Muscle layer of duodenum (tissue), 2 donors: Measurements from ENCODE around the gene TANC1.
A peak's percentile ranks its signal among the peaks of the same experiment; 100 is the strongest.
"Not testable (repeated sequence)": the region's sequence is repeated elsewhere in the genome, so short reads cannot be mapped to it uniquely, and the experiment has no call there.

Experiments
- H3K27ac ChIP-seq: one replicate; pipeline ENCODE4 v1.7.0; 2013; ENCODE audit warnings: mild to moderate bottlenecking, low read length
- H3K27me3 ChIP-seq: one replicate; pipeline ENCODE4 v1.7.0; 2013; ENCODE audit warnings: low read depth, mild to moderate bottlenecking, control low read depth, low read length
- H3K36me3 ChIP-seq, 2 donors: one replicate each; pipeline ENCODE4 v1.7.0; 2013; ENCODE audit warnings: low read length in 2 of 2, control low read depth in 1 of 2, mild to moderate bottlenecking in 1 of 2; ENCODE audit not compliant: insufficient read depth in 2 of 2, control insufficient read depth in 1 of 2
- H3K4me1 ChIP-seq, 2 donors: one replicate each; pipeline ENCODE4 v1.7.0; 2013; ENCODE audit warnings: low read length in 2 of 2, mild to moderate bottlenecking in 2 of 2, control low read depth in 1 of 2, moderate library complexity in 1 of 2; ENCODE audit not compliant: insufficient read depth in 2 of 2, control insufficient read depth in 1 of 2
- H3K4me3 ChIP-seq, 2 donors: one replicate each; pipeline ENCODE4 v1.7.0; 2013; ENCODE audit warnings: low read length in 2 of 2, low read depth in 1 of 2, mild to moderate bottlenecking in 1 of 2
- H3K9me3 ChIP-seq, 2 donors: one replicate each; pipeline ENCODE4 v1.7.0; 2013; ENCODE audit warnings: low read length in 2 of 2, control low read depth in 1 of 2, mild to moderate bottlenecking in 1 of 2; ENCODE audit not compliant: control insufficient read depth in 1 of 2
- donor health status: healthy.

TANC1 gene

GRCh38 chr2:159093497-159093896, 125.1 kb downstream of the TANC1 start:
- peaks cover 0 to 6% of the 10 kb centered on the region in 2 donors for H3K9me3 ChIP-seq
- H3K4me3 ChIP-seq: no peak overlapping the region
- peak overlapping the region; percentile 61 for H3K27ac ChIP-seq
- no peaks in the 10 kb centered on the region for H3K27me3 ChIP-seq
- H3K4me1 ChIP-seq: peaks cover 34 to 55% of the 10 kb centered on the region in 2 donors
- H3K36me3 ChIP-seq: peaks cover 0 to 3% of the 10 kb centered on the region in 2 donors

- Histone ChIP-seq H3K27ac (peak overlapping the region; percentile 61), H3K36me3 (peaks cover 0 to 3% of the 10 kb centered on the region in 2 donors), H3K27me3 (no peaks in the 10 kb centered on the region), H3K9me3 (peaks cover 0 to 6% of the 10 kb centered on the region in 2 donors), H3K4me3 (no peak overlapping the region), H3K4me1 (peaks cover 34 to 60% of the 10 kb centered on the region in 2 donors)
These were observed 125.8 kb downstream of the TANC1 start for GRCh38 chr2:159094173-159094737.

GRCh38 chr2:159095813-159096212, 127.4 kb downstream of the TANC1 start:
- Histone ChIP-seq H3K27ac (no peak overlapping the region), H3K36me3 (peaks cover 0 to 3% of the 10 kb centered on the region in 2 donors), H3K27me3 (no peaks in the 10 kb centered on the region), H3K4me3 (no peak overlapping the region), H3K4me1 (peaks cover 30 to 46% of the 10 kb centered on the region in 2 donors), H3K9me3 (peaks cover 0 to 6% of the 10 kb centered on the region in 2 donors)

- peaks cover 24 to 42% of the 10 kb centered on the region in 2 donors for H3K4me1 ChIP-seq
- H3K9me3 ChIP-seq, H3K27ac ChIP-seq, H3K36me3 ChIP-seq, H3K27me3 ChIP-seq, H3K4me3 ChIP-seq: not testable (repeated sequence)
These were observed 127.9 kb downstream of the TANC1 start for GRCh38 chr2:159096302-159096855.

- Histone ChIP-seq H3K36me3 (peaks cover 0 to 3% of the 10 kb centered on the region in 2 donors), H3K27ac (no peak overlapping the region), H3K9me3 (peaks cover 0 to 6% of the 10 kb centered on the region in 2 donors), H3K4me3 (no peak overlapping the region), H3K4me1 (peaks cover 19 to 36% of the 10 kb centered on the region in 2 donors), H3K27me3 (no peaks in the 10 kb centered on the region)
These were observed 128.5 kb downstream of the TANC1 start for GRCh38 chr2:159096901-159097300.

GRCh38 chr2:159098361-159098760, 129.9 kb downstream of the TANC1 start:
- no peak overlapping the region for H3K27ac ChIP-seq
- peaks cover 0 to 6% of the 10 kb centered on the region in 2 donors for H3K9me3 ChIP-seq
- peaks cover 0 to 3% of the 10 kb centered on the region in 2 donors for H3K36me3 ChIP-seq
- peaks cover 8 to 25% of the 10 kb centered on the region in 2 donors for H3K4me1 ChIP-seq
- H3K4me3 ChIP-seq: no peak overlapping the region
- no peaks in the 10 kb centered on the region for H3K27me3 ChIP-seq

- H3K4me1 ChIP-seq: peaks cover 2 to 19% of the 10 kb centered on the region in 2 donors
- no peaks in the 10 kb centered on the region for H3K27me3 ChIP-seq
- peaks cover 0 to 6% of the 10 kb centered on the region in 2 donors for H3K9me3 ChIP-seq
- peaks cover 0 to 3% of the 10 kb centered on the region in 2 donors for H3K36me3 ChIP-seq
- H3K27ac ChIP-seq: no peak overlapping the region
- H3K4me3 ChIP-seq: no peak overlapping the region
These were observed 130.5 kb downstream of the TANC1 start for GRCh38 chr2:159098921-159099411.

- peaks cover 0 to 10% of the 10 kb centered on the region in 2 donors for H3K4me1 ChIP-seq
- no peak overlapping the region for H3K4me3 ChIP-seq
- no peaks in the 10 kb centered on the region for H3K27me3 ChIP-seq
- H3K27ac ChIP-seq: no peak overlapping the region
- peaks cover 0 to 3% of the 10 kb centered on the region in 2 donors for H3K36me3 ChIP-seq
- no peaks in the 10 kb centered on the region for H3K9me3 ChIP-seq
These were observed 133.5 kb downstream of the TANC1 start for GRCh38 chr2:159101755-159102489.

GRCh38 chr2:159103411-159103810, 135.0 kb downstream of the TANC1 start:
- H3K4me1 ChIP-seq: peaks cover 0 to 8% of the 10 kb centered on the region in 2 donors
- no peak overlapping the region for H3K27ac ChIP-seq
- no peaks in the 10 kb centered on the region for H3K36me3 ChIP-seq
- H3K9me3 ChIP-seq: no peaks in the 10 kb centered on the region
- no peak overlapping the region for H3K4me3 ChIP-seq
- H3K27me3 ChIP-seq: no peaks in the 10 kb centered on the region

GRCh38 chr2:159106109-159106508, 137.7 kb downstream of the TANC1 start:
- H3K4me3 ChIP-seq: no peak overlapping the region
- H3K4me1 ChIP-seq: peaks cover 0 to 3% of the 10 kb centered on the region in 2 donors
- no peaks in the 10 kb centered on the region for H3K27me3 ChIP-seq

GRCh38 chr2:159108181-159108893, 139.9 kb downstream of the TANC1 start:
- Histone ChIP-seq H3K27ac (no peak overlapping the region), H3K9me3 (no peaks in the 10 kb centered on the region)

More at GRCh38 chr2:159106109-159106508, 137.7 kb downstream of the TANC1 start:
- no peaks in the 10 kb centered on the region for H3K36me3 ChIP-seq
- H3K27ac ChIP-seq: no peak overlapping the region
- no peaks in the 10 kb centered on the region for H3K9me3 ChIP-seq

More at GRCh38 chr2:159108181-159108893, 139.9 kb downstream of the TANC1 start:
- H3K4me3 ChIP-seq: no peak overlapping the region
- peaks cover 0 to 9% of the 10 kb centered on the region in 2 donors for H3K4me1 ChIP-seq
- H3K36me3 ChIP-seq: no peaks in the 10 kb centered on the region
- no peaks in the 10 kb centered on the region for H3K27me3 ChIP-seq
